SK-N-SH (cell line): ENCODE results near the gene MTURN. TPM values are rescaled to one million over a fixed set of nuclear protein-coding genes. Genes with fewer than 3 reads are reported as not detected.

Source experiments
- CTCF ChIA-PET: fragments of 300-600, 350-600 bp; formaldehyde crosslinking; extraction: SDS; loops from one replicate; lab custom pipeline; 2021; lab: Yijun Ruan, JAX
- POLR2A ChIA-PET: fragments of 350-600 bp; sonication (Branson Sonifier 250); formaldehyde crosslinking; extraction: SDS; loops from one replicate; lab custom pipeline; 2020; ENCODE audit warnings: antibody characterized with exemption, inconsistent platforms; lab: Yijun Ruan, JAX
- DNase-seq: peaks from one replicate; pipeline ENCODE4 v3.0.0; 2012
- H2AFZ ChIP-seq: fragments of 200-600 bp; sonication (generic); 2 replicates; pipeline ENCODE4 v1.8.1; 2016; ENCODE audit warnings: antibody characterized with exemption, mild to moderate bottlenecking, low read depth
- H3F3A ChIP-seq: fragments of 200-600 bp; sonication (generic); replicated peaks from 2 replicates; pipeline ENCODE3; 2016; ENCODE audit warnings: antibody characterized with exemption, mild to moderate bottlenecking; ENCODE audit not compliant: insufficient read depth
- H3K27ac ChIP-seq, 2 experiments: fragments of 200-500 bp in 1 of 2; fragments of 200-600 bp in 1 of 2; sonication (Bioruptor generic) in 1 of 2; sonication (generic), shearing (Covaris generic) in 1 of 2; 2 replicates each; pipeline versions ENCODE4 v1.5.1 to v1.6.1; 2014 to 2016; ENCODE audit warnings: low read depth in 2 of 2, inconsistent platforms in 1 of 2, low read length in 1 of 2, mild to moderate bottlenecking in 1 of 2, mixed read lengths in 1 of 2
- H3K27me3 ChIP-seq: fragments of 200-600 bp; sonication (generic), shearing (Covaris generic); 2 replicates; pipeline ENCODE4 v1.6.1; 2016; ENCODE audit warnings: mixed run types; ENCODE audit not compliant: insufficient read depth
- H3K36me3 ChIP-seq, 2 experiments: fragments of 200-500 bp in 1 of 2; fragments of 200-600 bp in 1 of 2; sonication (Bioruptor generic) in 1 of 2; sonication (generic) in 1 of 2; replicated peaks in 1 of 2; 2 replicates each; pipeline versions ENCODE3 to v1.5.1; 2014 to 2016; ENCODE audit warnings: low read length in 1 of 2, mild to moderate bottlenecking in 1 of 2; ENCODE audit not compliant: insufficient read depth in 2 of 2, control insufficient read depth in 1 of 2
- H3K4me1 ChIP-seq, 2 experiments: fragments of 200-500 bp in 1 of 2; fragments of 200-600 bp in 1 of 2; sonication (Bioruptor generic) in 1 of 2; sonication (generic), shearing (Covaris generic) in 1 of 2; 2 replicates each; pipeline versions ENCODE4 v1.5.1 to v1.6.1; 2014 to 2016; ENCODE audit warnings: low read depth in 1 of 2, low read length in 1 of 2, mixed run types in 1 of 2; ENCODE audit not compliant: insufficient read depth in 2 of 2, control insufficient read depth in 1 of 2
- H3K4me2 ChIP-seq: fragments of 200-600 bp; sonication (generic), shearing (Covaris generic); 2 replicates; pipeline ENCODE4 v1.6.1; 2017; ENCODE audit warnings: mixed run types
- H3K4me3 ChIP-seq, 2 experiments: fragments of 200-500 bp in 1 of 2; fragments of 200-600 bp in 1 of 2; sonication (Bioruptor generic) in 1 of 2; sonication (generic), shearing (Covaris generic) in 1 of 2; 2 replicates each; pipeline versions ENCODE4 v1.5.1 to v1.8.1; 2014 to 2016; ENCODE audit warnings: low read depth in 2 of 2, inconsistent platforms in 1 of 2, low read length in 1 of 2, mild to moderate bottlenecking in 1 of 2, mixed read lengths in 1 of 2, moderate library complexity in 1 of 2
- H3K79me2 ChIP-seq: fragments of 200-600 bp; sonication (generic); 2 replicates; pipeline ENCODE4 v1.8.1; 2017; ENCODE audit warnings: mild to moderate bottlenecking; ENCODE audit not compliant: insufficient read depth
- H3K9ac ChIP-seq: fragments of 200-600 bp; sonication (generic); 2 replicates; pipeline ENCODE4 v1.6.1; 2017; ENCODE audit warnings: mixed run types
- H3K9me2 ChIP-seq: fragments of 200-600 bp; sonication (generic); 2 replicates; pipeline ENCODE4 v1.6.1; 2017; ENCODE audit warnings: mixed run types
- H3K9me3 ChIP-seq: fragments of 200-600 bp; sonication (generic); 2 replicates; pipeline ENCODE4 v1.6.1; 2017; ENCODE audit warnings: mixed run types, mild to moderate bottlenecking, moderate library complexity
- H4K20me1 ChIP-seq: fragments of 200-600 bp; sonication (generic); 2 replicates; pipeline ENCODE4 v1.6.1; 2017; ENCODE audit warnings: mild to moderate bottlenecking, mixed run types; ENCODE audit not compliant: insufficient read depth
- CHD2 ChIP-seq: fragments of 150-350 bp; IDR thresholded peaks from 2 replicates; pipeline ENCODE4 v1.6.1; 2018; ENCODE audit warnings: low read length; ENCODE audit not compliant: partially characterized antibody
- EZH2phosphoT487 ChIP-seq: fragments of 200-600 bp; sonication (generic); IDR thresholded peaks from 2 replicates; pipeline ENCODE4 v1.6.1; 2017; ENCODE audit warnings: low read depth, mixed run types, mild to moderate bottlenecking, antibody characterized with exemption, moderate library complexity, borderline replicate concordance
- FOXM1 ChIP-seq: IDR thresholded peaks from 2 replicates; pipeline ENCODE4 v1.4.0; 2012; ENCODE audit warnings: low read depth, mild to moderate bottlenecking
- JUND ChIP-seq: IDR thresholded peaks from 2 replicates; pipeline ENCODE4 v1.4.0; 2012
- RFX5 ChIP-seq: IDR thresholded peaks from 2 replicates; pipeline ENCODE4 v1.6.1; 2012; ENCODE audit warnings: mild to moderate bottlenecking, improper control_type of control experiment, low read length
- SMC3 ChIP-seq: IDR thresholded peaks from 2 replicates; pipeline ENCODE4 v1.6.1; 2012; ENCODE audit warnings: low read depth, low read length, improper control_type of control experiment
- YY1 ChIP-seq: IDR thresholded peaks from 2 replicates; pipeline ENCODE4 v1.4.0; 2012; ENCODE audit warnings: low read depth, mild to moderate bottlenecking
- WGBS: methylation state at CpG from one replicate; pipeline ENCODE4 v1.1.6; 2017; ENCODE audit warnings: low lambda C conversion rate; 5-methylcytosine and 5-hydroxymethylcytosine counted together
- polyA plus RNA-seq, 3 experiments: library from polyadenylated mRNA; depleted of rRNA; stranded (reverse); fragments of >200 nt; gene quantifications; 2 replicates each; pipeline ENCODE4 v1.2.3, GENCODE V29; 2012
- TF ChIP-seq, protein P1 (sequence below): IDR thresholded peaks from 2 replicates; pipeline ENCODE4 v1.4.0; 2012; ENCODE audit warnings: low read depth
- TF ChIP-seq, protein P2 (sequence below): IDR thresholded peaks from 2 replicates; pipeline ENCODE4; 2012

MTURN gene
- polyA plus RNA-seq, 1 of the 3 experiments (the other 2 are of a cell fraction), result 9.0 TPM

DNA sequence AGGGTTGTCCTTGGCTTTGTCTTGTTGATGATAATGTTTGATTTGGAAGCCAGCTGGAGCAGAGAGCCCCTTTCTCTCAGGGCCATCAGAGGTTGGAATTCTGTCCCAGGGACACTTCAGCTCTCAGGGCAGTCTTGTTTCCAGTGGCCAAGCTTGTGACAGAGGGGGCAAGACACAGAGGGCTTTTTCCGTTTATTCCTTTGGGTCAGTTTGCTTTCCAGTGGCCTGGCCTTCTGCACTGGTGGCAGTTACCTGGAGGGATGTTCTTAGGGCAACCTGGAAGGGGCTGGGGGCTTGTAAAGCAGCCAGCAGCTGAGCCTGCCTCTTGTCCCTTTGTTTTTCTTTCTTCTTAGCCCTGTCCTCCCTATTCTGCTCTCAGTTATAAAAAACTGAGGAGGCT lies 62.7 kb downstream of the MTURN start:
- no peaks in the 10 kb centered on the region for H3K36me3 ChIP-seq
- TF ChIP-seq FOXM1 (no peak), YY1 (no peak)
- TF ChIP-seq, protein P1, sequence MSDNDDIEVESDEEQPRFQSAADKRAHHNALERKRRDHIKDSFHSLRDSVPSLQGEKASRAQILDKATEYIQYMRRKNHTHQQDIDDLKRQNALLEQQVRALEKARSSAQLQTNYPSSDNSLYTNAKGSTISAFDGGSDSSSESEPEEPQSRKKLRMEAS, result no peak
- H3K4me2 ChIP-seq, result no peak overlapping the region
- H3K4me3 ChIP-seq, result no peak overlapping the region
- no peak overlapping the region for H2AFZ ChIP-seq
- DNase-seq, result no peak
- no peak overlapping the region for H3K9ac ChIP-seq
- H3K9me3 ChIP-seq, result 0 out of 2 replicates have a peak, but pooled peaks cover 4% of the 10 kb centered on the region
- no peaks in the 10 kb centered on the region for H3K27me3 ChIP-seq
- ChIA-PET POLR2A (interaction anchor here (0.6 kb wide), 1 partner anchor 55 kb away, joined by 3 read pairs; no protein-coding TSS in a partner anchor), CTCF (no interaction called here)
- no peaks in the 10 kb centered on the region for H3F3A ChIP-seq
- H3K79me2 ChIP-seq, result no peaks in the 10 kb centered on the region
- no peaks in the 10 kb centered on the region for H3K9me2 ChIP-seq
- no peaks in the 10 kb centered on the region for H4K20me1 ChIP-seq
- H3K4me1 ChIP-seq, result no peaks in the 10 kb centered on the region
- WGBS, result 50% methylated on average over 1 of the region's 1 CpG
- no peak overlapping the region for H3K27ac ChIP-seq

DNA sequence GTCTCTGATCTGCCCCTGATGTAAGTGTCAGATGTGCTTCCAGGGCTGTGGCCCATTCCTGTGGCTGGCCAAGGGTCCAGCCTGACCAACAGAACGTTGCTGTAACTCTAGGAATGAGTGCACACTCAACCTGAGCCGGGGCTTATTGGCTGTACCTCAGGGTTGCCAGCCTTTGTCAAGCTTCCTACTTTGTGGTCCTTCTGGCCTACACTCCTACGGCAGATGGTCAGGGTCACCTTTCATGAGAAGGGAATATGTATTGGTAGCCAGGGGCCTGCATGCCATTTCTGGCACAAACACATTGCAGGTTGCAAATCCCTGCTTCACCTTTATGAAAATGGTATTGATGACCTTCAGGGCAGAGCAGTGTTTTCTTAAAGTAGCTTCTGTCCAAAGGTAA lies 64.5 kb downstream of the MTURN start:
- Histone ChIP-seq H3K79me2 (no peaks in the 10 kb centered on the region), H3K4me2 (no peak overlapping the region), H3K27ac (no peak overlapping the region), H4K20me1 (no peaks in the 10 kb centered on the region), H3K4me1 (no peaks in the 10 kb centered on the region), H3K9me3 (0 out of 2 replicates have a peak, but pooled peaks cover 4% of the 10 kb centered on the region), H3K9ac (no peak overlapping the region), H3K9me2 (no peaks in the 10 kb centered on the region), H3K36me3 (no peaks in the 10 kb centered on the region), H3K27me3 (no peaks in the 10 kb centered on the region), H2AFZ (no peak overlapping the region), H3F3A (no peaks in the 10 kb centered on the region), H3K4me3 (no peak overlapping the region)
- CTCF ChIA-PET, result interaction anchor here (0.9 to 1.9 kb wide), 3 partner anchors 8 to 39 kb away, joined by 3 to 5 read pairs (median 3); no protein-coding TSS in a partner anchor
- TF ChIP-seq, protein P2, sequence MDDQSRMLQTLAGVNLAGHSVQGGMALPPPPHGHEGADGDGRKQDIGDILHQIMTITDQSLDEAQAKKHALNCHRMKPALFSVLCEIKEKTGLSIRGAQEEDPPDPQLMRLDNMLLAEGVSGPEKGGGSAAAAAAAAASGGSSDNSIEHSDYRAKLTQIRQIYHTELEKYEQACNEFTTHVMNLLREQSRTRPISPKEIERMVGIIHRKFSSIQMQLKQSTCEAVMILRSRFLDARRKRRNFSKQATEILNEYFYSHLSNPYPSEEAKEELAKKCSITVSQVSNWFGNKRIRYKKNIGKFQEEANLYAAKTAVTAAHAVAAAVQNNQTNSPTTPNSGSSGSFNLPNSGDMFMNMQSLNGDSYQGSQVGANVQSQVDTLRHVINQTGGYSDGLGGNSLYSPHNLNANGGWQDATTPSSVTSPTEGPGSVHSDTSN, result no peak
- no peak for TF ChIP-seq YY1
- 54% methylated on average over 3 of the region's 3 CpGs for WGBS
- POLR2A ChIA-PET, result no interaction called here
- no peak for DNase-seq

DNA sequence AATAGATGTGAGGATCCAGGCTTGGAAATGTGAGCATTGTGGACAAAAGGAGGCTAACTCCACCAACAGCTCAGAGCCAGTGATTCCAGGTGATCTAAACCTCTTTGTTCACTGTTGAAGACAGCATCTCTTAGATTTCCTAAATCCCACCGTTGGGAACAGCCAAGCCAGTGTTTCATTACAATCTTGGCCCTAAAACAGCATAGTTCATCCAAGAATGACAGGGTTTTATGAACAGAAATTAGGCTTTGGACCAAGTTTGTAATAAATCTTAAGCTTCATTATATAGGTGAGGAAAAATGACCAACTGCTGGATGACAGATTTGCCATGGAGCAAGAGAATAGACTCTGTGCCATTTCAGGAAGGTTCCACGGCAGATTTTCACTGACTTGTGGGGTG lies 65.8 kb downstream of the MTURN start:
- no peak for TF ChIP-seq FOXM1
- no peak for TF ChIP-seq CHD2
- TF ChIP-seq JUND, result no peak
- TF ChIP-seq SMC3, result no peak
- TF ChIP-seq RFX5, result no peak
- TF ChIP-seq EZH2phosphoT487, result no peak
- Histone ChIP-seq H4K20me1 (no peaks in the 10 kb centered on the region), H3K4me1 (no peaks in the 10 kb centered on the region), H3K79me2 (no peaks in the 10 kb centered on the region), H3K27me3 (no peaks in the 10 kb centered on the region), H3K9me2 (no peaks in the 10 kb centered on the region), H3K4me3 (no peak overlapping the region), H3F3A (no peaks in the 10 kb centered on the region), H3K36me3 (no peaks in the 10 kb centered on the region), H3K9me3 (0 out of 2 replicates have a peak, but pooled peaks cover 4% of the 10 kb centered on the region), H3K4me2 (no peak overlapping the region), H3K9ac (no peak overlapping the region), H3K27ac (no peak overlapping the region), H2AFZ (no peak overlapping the region)
- ChIA-PET CTCF (interaction anchor here (1.9 kb wide), 1 partner anchor 9 kb away, joined by 5 read pairs; no protein-coding TSS in a partner anchor), POLR2A (no interaction called here)
- 51% methylated on average over 2 of the region's 2 CpGs for WGBS
- DNase-seq, result no peak
